Kidney epithelial cell (primary cell): ENCODE data around the gene SH3YL1. TPM values are rescaled to one million over a fixed set of nuclear protein-coding genes. Genes with fewer than 3 reads are reported as not detected.

Source experiments
- DNase-seq: peaks from one replicate; pipeline ENCODE4 v3.0.0-alpha.2; 2010; ENCODE audit warnings: low read depth
- H3K27me3 ChIP-seq: 2 replicates; pipeline ENCODE4 v1.6.0; 2011; ENCODE audit warnings: low read length; ENCODE audit not compliant: control insufficient read depth, insufficient read depth
- H3K36me3 ChIP-seq: 2 replicates; pipeline ENCODE4 v1.5.1; 2011; ENCODE audit warnings: low read length; ENCODE audit not compliant: control insufficient read depth, insufficient read depth
- H3K4me3 ChIP-seq: 2 replicates; pipeline ENCODE4 v1.5.1; 2011; ENCODE audit warnings: low read depth, mild to moderate bottlenecking, control low read depth, low read length
- CTCF ChIP-seq: IDR thresholded peaks from 2 replicates; pipeline ENCODE4 v1.5.1; 2011; ENCODE audit warnings: mild to moderate bottlenecking, moderate library complexity, low read length, control low read depth, inconsistent platforms; ENCODE audit not compliant: insufficient read depth, poor library complexity, severe bottlenecking
- total RNA-seq: library from RNA; depleted of rRNA; stranded (reverse); fragments of >200 nt; gene quantifications from 2 replicates; pipeline ENCODE4 v1.2.3, GENCODE V29; 2015

Gene SH3YL1
- total RNA-seq, 1 donor from 2014 or later: 50.2 TPM

GRCh38 chr2:201648-202433 is 62.0 kb downstream of the SH3YL1 start:
- TF ChIP-seq CTCF: no peak
- no peak for DNase-seq

GRCh38 chr2:199041-199966 is 64.5 kb downstream of the SH3YL1 start:
- no peaks in the 10 kb centered on the region for H3K36me3 ChIP-seq
- no peak overlapping the region for H3K4me3 ChIP-seq
- DNase-seq: no peak
- no peak for TF ChIP-seq CTCF
- no peaks in the 10 kb centered on the region for H3K27me3 ChIP-seq

More at GRCh38 chr2:201648-202433, 62.0 kb downstream of the SH3YL1 start:
- H3K36me3 ChIP-seq: no peaks in the 10 kb centered on the region
- no peak overlapping the region for H3K4me3 ChIP-seq
- no peaks in the 10 kb centered on the region for H3K27me3 ChIP-seq

GRCh38 chr2:196406-196805 is 67.4 kb downstream of the SH3YL1 start:
- no peak for TF ChIP-seq CTCF
- no peak overlapping the region for H3K4me3 ChIP-seq
- no peaks in the 10 kb centered on the region for H3K36me3 ChIP-seq
- no peaks in the 10 kb centered on the region for H3K27me3 ChIP-seq
- DNase-seq: no peak

GRCh38 chr2:195932-196331 is 67.9 kb downstream of the SH3YL1 start:
- Histone ChIP-seq H3K27me3 (no peaks in the 10 kb centered on the region), H3K36me3 (no peaks in the 10 kb centered on the region), H3K4me3 (no peak overlapping the region)
- no peak for TF ChIP-seq CTCF
- no peak for DNase-seq

- DNase-seq: no peak
- H3K27me3 ChIP-seq: no peaks in the 10 kb centered on the region
- no peak overlapping the region for H3K4me3 ChIP-seq
- no peaks in the 10 kb centered on the region for H3K36me3 ChIP-seq
- no peak for TF ChIP-seq CTCF
Measured at GRCh38 chr2:193141-193671, 70.6 kb downstream of the SH3YL1 start.
